ENCODE measurements around the gene CNOT6. TPM values are rescaled to one million over a fixed set of nuclear protein-coding genes. Genes with fewer than 3 reads are reported as not detected.

The CNOT6 gene
- total RNA-seq, 1 donor from 2014 or later: 41.7 TPM

DNA sequence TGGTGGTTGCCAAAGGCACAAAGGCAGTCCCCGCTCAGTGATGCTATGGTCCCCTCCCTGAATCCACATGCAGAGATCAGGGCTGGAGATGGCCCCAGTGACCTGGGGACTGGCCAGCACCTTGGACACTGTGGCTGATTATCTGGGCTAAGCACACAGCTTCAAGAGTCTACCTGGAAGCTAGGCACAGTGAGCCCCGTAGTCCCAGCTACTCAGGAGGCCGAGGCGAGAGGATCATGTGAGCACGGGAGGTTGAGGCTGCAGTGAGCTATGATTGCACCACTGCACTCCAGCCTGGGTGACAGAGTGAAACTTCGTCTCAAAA, 105.4 kb downstream of the CNOT6 start:
- H4K20me1 ChIP-seq (ENCODE audit: insufficient read depth, low read length): no peaks in the 10 kb centered on the region
- H3K4me2 ChIP-seq (ENCODE audit: low read length): no peak overlapping the region
- peaks cover 20% of the 10 kb centered on the region for H3K27me3 Mint-ChIP-seq (ENCODE audit: low read depth, unreplicated experiment)
- TF ChIP-seq CTCF (IDR thresholded peaks at IDR 0.05; ENCODE audit: insufficient read depth, low read depth, low read length) (no peak), EZH2 (IDR thresholded peaks at IDR 0.05; ENCODE audit: insufficient read depth, low read length) (no peak)
- no peaks in the 10 kb centered on the region for H3K4me1 Mint-ChIP-seq (ENCODE audit: low read depth, unreplicated experiment)
- H3K27ac Mint-ChIP-seq (ENCODE audit: unreplicated experiment): no peak overlapping the region
- H3K4me1 ChIP-seq (ENCODE audit: insufficient read depth, low read length): no peaks in the 10 kb centered on the region
- no peak for DNase-seq (ENCODE audit: low read depth)
- H3K4me3 Mint-ChIP-seq (ENCODE audit: unreplicated experiment): no peak overlapping the region
- H3K9ac ChIP-seq (ENCODE audit: low read length): no peak overlapping the region
- no peaks in the 10 kb centered on the region for H3K36me3 ChIP-seq (ENCODE audit: insufficient read depth, low read length)
- H3K79me2 ChIP-seq (ENCODE audit: insufficient read depth, low read length): no peaks in the 10 kb centered on the region
- H3K27me3 ChIP-seq (ENCODE audit: insufficient read depth, low read length): no peaks in the 10 kb centered on the region
- FAIRE-seq: no peak
- H3K36me3 Mint-ChIP-seq (ENCODE audit: low read depth, unreplicated experiment): no peaks in the 10 kb centered on the region
- no peak overlapping the region for H3K4me3 ChIP-seq (ENCODE audit: insufficient read depth, low read depth, low read length)
- no peak overlapping the region for H2AFZ ChIP-seq (ENCODE audit: low read depth, low read length)
- peaks cover 1% of the 10 kb centered on the region for H3K9me3 Mint-ChIP-seq (ENCODE audit: unreplicated experiment)
- no peaks in the 10 kb centered on the region for H3K9me3 ChIP-seq (ENCODE audit: insufficient read depth, low read depth, low read length)
- H3K27ac ChIP-seq (ENCODE audit: low read depth, low read length): no peak overlapping the region

- no peak overlapping the region for H3K27ac Mint-ChIP-seq (ENCODE audit: unreplicated experiment)
- H3K36me3 Mint-ChIP-seq (ENCODE audit: low read depth, unreplicated experiment): no peaks in the 10 kb centered on the region
- no peaks in the 10 kb centered on the region for H3K9me3 ChIP-seq (ENCODE audit: insufficient read depth, low read depth, low read length)
- FAIRE-seq (no peak), DNase-seq (ENCODE audit: low read depth) (no peak)
- no peaks in the 10 kb centered on the region for H3K36me3 ChIP-seq (ENCODE audit: insufficient read depth, low read length)
- no peak overlapping the region for H3K4me3 ChIP-seq (ENCODE audit: insufficient read depth, low read depth, low read length)
- H3K4me2 ChIP-seq (ENCODE audit: low read length): no peak overlapping the region
- H3K27ac ChIP-seq (ENCODE audit: low read depth, low read length): no peak overlapping the region
- TF ChIP-seq EZH2 (IDR thresholded peaks at IDR 0.05; ENCODE audit: insufficient read depth, low read length) (no peak), CTCF (IDR thresholded peaks at IDR 0.05; ENCODE audit: insufficient read depth, low read depth, low read length) (no peak)
- no peaks in the 10 kb centered on the region for H3K4me1 Mint-ChIP-seq (ENCODE audit: low read depth, unreplicated experiment)
- H3K4me1 ChIP-seq (ENCODE audit: insufficient read depth, low read length): no peaks in the 10 kb centered on the region
- no peaks in the 10 kb centered on the region for H3K79me2 ChIP-seq (ENCODE audit: insufficient read depth, low read length)
- peaks cover 1% of the 10 kb centered on the region for H3K9me3 Mint-ChIP-seq (ENCODE audit: unreplicated experiment)
- peaks cover 22% of the 10 kb centered on the region for H3K27me3 Mint-ChIP-seq (ENCODE audit: low read depth, unreplicated experiment)
- no peaks in the 10 kb centered on the region for H4K20me1 ChIP-seq (ENCODE audit: insufficient read depth, low read length)
- H3K4me3 Mint-ChIP-seq (ENCODE audit: unreplicated experiment): no peak overlapping the region
- no peak overlapping the region for H2AFZ ChIP-seq (ENCODE audit: low read depth, low read length)
- no peaks in the 10 kb centered on the region for H3K27me3 ChIP-seq (ENCODE audit: insufficient read depth, low read length)
- no peak overlapping the region for H3K9ac ChIP-seq (ENCODE audit: low read length)
Observed at GRCh38 chr5:180599981-180600553, 105.9 kb downstream of the CNOT6 start.

DNA sequence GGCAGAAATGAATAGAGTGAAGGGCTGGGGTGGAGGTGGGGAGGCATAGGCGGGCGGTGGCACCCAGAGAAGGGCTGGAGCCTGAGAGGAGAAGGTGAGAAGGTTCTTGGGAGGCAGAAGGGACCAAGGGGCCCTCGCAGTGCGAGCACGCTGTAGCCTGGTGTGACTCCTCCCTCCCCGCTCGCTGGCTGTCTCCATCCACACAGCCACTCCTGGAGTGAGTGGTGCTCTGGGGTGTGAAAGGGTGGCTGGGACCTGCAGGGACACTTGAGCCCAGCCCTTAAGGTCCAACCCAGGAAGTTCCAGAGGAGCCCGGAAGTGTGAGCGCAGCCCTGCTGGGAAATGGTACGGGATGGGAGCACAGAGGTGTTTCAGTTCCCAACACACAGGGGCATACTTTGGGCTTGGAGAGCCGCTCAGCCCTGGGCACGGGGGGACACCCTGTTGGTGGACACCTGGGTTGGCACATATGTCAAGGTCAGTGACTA, 106.4 kb downstream of the CNOT6 start:
- no peak overlapping the region for H3K4me3 ChIP-seq (ENCODE audit: insufficient read depth, low read depth, low read length)
- H3K9ac ChIP-seq (ENCODE audit: low read length): no peak overlapping the region
- no peaks in the 10 kb centered on the region for H3K27me3 ChIP-seq (ENCODE audit: insufficient read depth, low read length)
- Mint-ChIP-seq H3K27me3 (ENCODE audit: low read depth, unreplicated experiment) (peaks cover 25% of the 10 kb centered on the region), H3K4me3 (ENCODE audit: unreplicated experiment) (no peak overlapping the region), H3K9me3 (ENCODE audit: unreplicated experiment) (peaks cover 1% of the 10 kb centered on the region), H3K27ac (ENCODE audit: unreplicated experiment) (no peak overlapping the region), H3K4me1 (ENCODE audit: low read depth, unreplicated experiment) (no peaks in the 10 kb centered on the region), H3K36me3 (ENCODE audit: low read depth, unreplicated experiment) (no peaks in the 10 kb centered on the region)
- no peaks in the 10 kb centered on the region for H3K9me3 ChIP-seq (ENCODE audit: insufficient read depth, low read depth, low read length)
- DNase-seq (ENCODE audit: low read depth) (no peak), FAIRE-seq (no peak)
- H3K79me2 ChIP-seq (ENCODE audit: insufficient read depth, low read length): no peaks in the 10 kb centered on the region
- no peak overlapping the region for H2AFZ ChIP-seq (ENCODE audit: low read depth, low read length)
- H4K20me1 ChIP-seq (ENCODE audit: insufficient read depth, low read length): no peaks in the 10 kb centered on the region
- no peak overlapping the region for H3K27ac ChIP-seq (ENCODE audit: low read depth, low read length)
- no peak for TF ChIP-seq CTCF (IDR thresholded peaks at IDR 0.05; ENCODE audit: insufficient read depth, low read depth, low read length)
- no peak for TF ChIP-seq EZH2 (IDR thresholded peaks at IDR 0.05; ENCODE audit: insufficient read depth, low read length)
- no peaks in the 10 kb centered on the region for H3K36me3 ChIP-seq (ENCODE audit: insufficient read depth, low read length)
- H3K4me2 ChIP-seq (ENCODE audit: low read length): no peak overlapping the region
- H3K4me1 ChIP-seq (ENCODE audit: insufficient read depth, low read length): no peaks in the 10 kb centered on the region
